Panc1 (cell line): ENCODE data around the gene DLGAP1. TPM values are rescaled to one million over a fixed set of nuclear protein-coding genes. Genes with fewer than 3 reads are reported as not detected.
"Not testable (repeated sequence)": the region's sequence is repeated elsewhere in the genome, so short reads cannot be mapped to it uniquely, and the experiment has no call there.

Source experiments
- ATAC-seq: fragments of 200-7000 bp; cut with Tn5 transposase; 2 replicates; pipeline ENCODE4 v1.9.1; 2020; ENCODE audit warnings: mild to moderate bottlenecking, moderate library complexity
- BruUV-seq: library from RNA; stranded (reverse); fragments of 400-500 nt; replicated peaks from 2 replicates; lab custom pipeline; 2021; lab: Mats Ljungman, UMichigan
- CTCF ChIA-PET: fragments of 300-600 bp; sonication (Branson Sonifier 250); formaldehyde crosslinking; loops from one replicate; lab custom pipeline; 2022; ENCODE audit warnings: antibody characterized with exemption; lab: Charles Lee
- POLR2A ChIA-PET: fragments of 300-600 bp; sonication (Branson Sonifier 250); formaldehyde crosslinking; loops from one replicate; lab custom pipeline; 2022; ENCODE audit warnings: antibody characterized with exemption; lab: Charles Lee
- DNase-seq: peaks from one replicate; pipeline ENCODE4 v3.0.0-alpha.2; 2010; ENCODE audit warnings: low read depth, low spot score
- H3K27ac ChIP-seq: 2 replicates; pipeline ENCODE4 v1.5.1; 2011; ENCODE audit warnings: mild to moderate bottlenecking, low read length, inconsistent platforms
- H3K27me3 ChIP-seq: fragments of 200-500 bp; sonication (Bioruptor generic); 2 replicates; pipeline ENCODE4 v1.6.0; 2014; ENCODE audit warnings: low read length, inconsistent platforms; ENCODE audit not compliant: control insufficient read depth, insufficient read depth
- H3K36me3 ChIP-seq: fragments of 200-500 bp; sonication (Bioruptor generic); 2 replicates; pipeline ENCODE4 v1.5.1; 2014; ENCODE audit warnings: inconsistent platforms, mild to moderate bottlenecking, low read length, moderate library complexity; ENCODE audit not compliant: control insufficient read depth, insufficient read depth
- H3K4me1 ChIP-seq: 2 replicates; pipeline ENCODE4 v1.5.1; 2011; ENCODE audit warnings: inconsistent platforms, mild to moderate bottlenecking, low read length, moderate library complexity; ENCODE audit not compliant: control insufficient read depth, insufficient read depth
- H3K4me3 ChIP-seq, 2 experiments: 2 replicates each; pipeline ENCODE4 v1.5.1; 2011 to 2012; ENCODE audit warnings: low read depth in 2 of 2, low read length in 2 of 2, mild to moderate bottlenecking in 2 of 2, inconsistent platforms in 1 of 2, moderate library complexity in 1 of 2
- H3K9me3 ChIP-seq: fragments of 200-500 bp; sonication (Bioruptor generic); 2 replicates; pipeline ENCODE4 v1.5.1; 2014; ENCODE audit warnings: low read depth, mild to moderate bottlenecking, inconsistent platforms, low read length, moderate library complexity; ENCODE audit not compliant: control insufficient read depth, insufficient read depth
- CTCF ChIP-seq: fragments of 450-650 bp; IDR thresholded peaks from 2 replicates; pipeline ENCODE4 v1.5.1; 2017; ENCODE audit warnings: mild to moderate bottlenecking
- POLR2AphosphoS5 ChIP-seq: IDR thresholded peaks from 2 replicates; pipeline ENCODE4 v1.6.1; 2012; ENCODE audit warnings: mild to moderate bottlenecking, low read depth, low read length, moderate library complexity
- REST ChIP-seq, 2 experiments: IDR thresholded peaks; 2 replicates each; pipeline ENCODE4 v1.6.1; 2011 to 2012; ENCODE audit warnings: low read depth in 2 of 2, control low read depth in 1 of 2, low read length in 1 of 2, mild to moderate bottlenecking in 1 of 2, moderate library complexity in 1 of 2; ENCODE audit not compliant: insufficient read depth in 1 of 2
- SIN3A ChIP-seq: IDR thresholded peaks from 2 replicates; pipeline ENCODE4 v1.6.1; 2012; ENCODE audit warnings: low read depth, mild to moderate bottlenecking, low read length, moderate library complexity, borderline replicate concordance; ENCODE audit not compliant: insufficient read depth
- TCF7L2 ChIP-seq: IDR thresholded peaks from 2 replicates; pipeline ENCODE4 v1.6.1; 2011; ENCODE audit warnings: mild to moderate bottlenecking, low read depth, low read length, inconsistent platforms
- in situ Hi-C: cut with HindIII; loops from 2 replicates; pipeline ENCODE4 v1.10.0; 2016; ENCODE audit warnings: low sequenced_read_pairs, low pct_unique_long_range_greater_than_20kb
- intact Hi-C: fragments of 100-400 bp; cut with micrococcal nuclease; formaldehyde crosslinking; loops from one replicate; pipeline ENCODE4 v1.10.0; 2022; ENCODE audit not compliant: unreplicated experiment
- total RNA-seq: library from RNA; stranded (reverse); gene quantifications from one replicate; pipeline ENCODE4 v1.2.1, GENCODE V29; 2021; ENCODE audit not compliant: unreplicated experiment

The DLGAP1 gene
- total RNA-seq, 1 experiment from 2014 or later = 1.8 TPM

- peak overlapping the region; percentile 100 for H3K27ac ChIP-seq
- intact Hi-C loops = no loop called here
- ATAC-seq = no peak
- no peaks in the 10 kb centered on the region for H3K9me3 ChIP-seq
- H3K4me1 ChIP-seq = peaks cover 66% of the 10 kb centered on the region
- CTCF ChIA-PET = no interaction called here
- TF ChIP-seq CTCF (no peak), POLR2AphosphoS5 (peak; percentile 7; the same call in 1 of the 2 replicates)
- DNase-seq = no peak
- H3K4me3 ChIP-seq = no peak overlapping the region
- POLR2A ChIA-PET = interaction anchor here (0.7 to 1.1 kb wide), 2 partner anchors 56 to 115 kb away, joined by 3 to 4 read pairs; no protein-coding TSS in a partner anchor
- H3K36me3 ChIP-seq = no peaks in the 10 kb centered on the region; the same call in 1 of the 2 replicates
- H3K27me3 ChIP-seq = no peaks in the 10 kb centered on the region
- in situ Hi-C loops = no loop called here
- no TSS peak for BruUV-seq
Measured at GRCh38 chr18:3608488-3608887, 846.6 kb downstream of the DLGAP1 start.

DNA sequence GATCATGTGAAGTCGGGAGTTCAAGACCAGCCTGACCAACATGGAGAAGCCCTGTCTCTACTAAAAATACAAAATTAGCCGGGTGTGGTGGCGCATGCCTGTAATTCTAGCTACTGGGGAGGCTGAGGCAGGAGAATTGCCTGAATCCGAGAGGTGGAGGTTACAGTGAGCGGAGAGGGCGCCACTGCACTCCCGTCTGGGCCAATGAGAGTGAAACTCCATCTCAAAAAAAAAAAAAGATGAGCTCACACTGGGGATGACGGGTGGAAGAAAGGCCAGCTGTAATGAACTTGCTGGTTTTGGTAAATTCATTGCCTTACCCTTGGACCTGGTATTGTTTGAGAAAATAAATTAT is 847.0 kb downstream of the DLGAP1 start:
- H3K36me3 ChIP-seq, DNase-seq, intact Hi-C loops, ATAC-seq, H3K9me3 ChIP-seq, H3K4me3 ChIP-seq, H3K27me3 ChIP-seq, in situ Hi-C loops, CTCF ChIA-PET, BruUV-seq: not testable (repeated sequence)
- Histone ChIP-seq H3K27ac (peak overlapping the region; percentile 100), H3K4me1 (peaks cover 65% of the 10 kb centered on the region)
- POLR2A ChIA-PET = interaction anchor here (0.7 kb wide), 1 partner anchor 114 kb away, joined by 3 read pairs; no protein-coding TSS in a partner anchor

DNA sequence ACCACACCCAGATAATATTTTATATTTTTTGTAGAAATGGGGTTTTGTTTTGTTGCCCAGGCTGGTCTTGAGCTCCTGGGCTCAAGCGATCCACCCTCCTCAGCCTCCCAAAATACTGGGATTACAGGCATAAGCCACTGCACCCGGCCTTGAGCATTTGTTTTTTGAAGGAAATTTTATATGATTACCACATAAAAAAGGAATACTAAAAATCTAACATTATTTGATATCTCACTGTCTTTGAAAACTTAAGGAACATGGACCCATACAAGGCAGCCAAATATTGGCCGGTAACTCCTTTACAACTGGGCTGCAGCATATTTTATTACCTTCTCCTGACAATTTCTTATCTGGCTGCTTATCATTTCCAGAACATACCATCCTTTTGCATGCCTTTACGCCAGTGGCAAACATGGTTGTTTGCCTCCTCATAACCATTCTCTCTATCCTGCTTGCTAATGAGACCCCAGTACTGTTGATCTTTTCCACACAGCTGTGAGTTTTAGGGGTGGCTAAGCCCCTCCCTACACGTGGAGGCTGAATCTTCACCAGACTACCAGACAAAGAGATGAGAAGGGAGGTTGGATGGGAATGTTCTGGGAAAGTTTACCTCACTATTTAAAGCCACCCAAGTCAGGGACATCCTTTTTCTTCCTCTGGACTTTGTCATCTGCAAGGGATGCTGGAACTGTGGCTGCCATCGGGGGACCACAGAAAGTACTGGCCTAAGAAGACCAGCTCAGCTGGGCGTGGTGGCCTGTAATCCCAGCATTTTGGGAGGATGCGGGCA is 847.6 kb downstream of the DLGAP1 start:
- intact Hi-C loops = no loop called here
- in situ Hi-C loops = no loop called here
- ATAC-seq = no peak
- CTCF ChIA-PET = no interaction called here
- Histone ChIP-seq H3K9me3 (no peaks in the 10 kb centered on the region), H3K27ac (peak overlapping the region; percentile 100), H3K36me3 (no peaks in the 10 kb centered on the region; the same call in 1 of the 2 replicates), H3K4me3 (no peak overlapping the region), H3K4me1 (peaks cover 65% of the 10 kb centered on the region), H3K27me3 (no peaks in the 10 kb centered on the region)
- TF ChIP-seq REST (IDR thresholded peaks at IDR 0.05; ENCODE audit: insufficient read depth in 1 of 2, low read depth in 2 of 2, low read length in 1 of 2) = no peak
- no peak for TF ChIP-seq SIN3A
- TF ChIP-seq CTCF = no peak
- TF ChIP-seq POLR2AphosphoS5 = no peak
- TF ChIP-seq TCF7L2 = no peak
- DNase-seq = no peak
- POLR2A ChIA-PET = interaction anchor here (0.7 kb wide), 1 partner anchor 114 kb away, joined by 3 read pairs; no protein-coding TSS in a partner anchor
- BruUV-seq = no TSS peak

- ATAC-seq, in situ Hi-C loops, H3K36me3 ChIP-seq, H3K27me3 ChIP-seq, DNase-seq, H3K9me3 ChIP-seq, CTCF ChIA-PET, BruUV-seq, intact Hi-C loops: not testable (repeated sequence)
- Histone ChIP-seq H3K4me3 (peak overlapping the region; percentile 57 to 72; a peak in 3 of 4 replicates), H3K27ac (peak overlapping the region; percentile 100), H3K4me1 (peaks cover 63% of the 10 kb centered on the region)
- POLR2A ChIA-PET = interaction anchor here (0.6 to 1.1 kb wide), 2 partner anchors 17 to 226 kb away, joined by 3 to 4 read pairs; no protein-coding TSS in a partner anchor
Measured at GRCh38 chr18:3606863-3607262, 848.2 kb downstream of the DLGAP1 start.
